Common myeloid progenitor, CD34-positive (primary cell): ENCODE data around the gene MROH7.

Experiments
- CTCF ChIA-PET: fragments of 350-600 bp; sonication (Branson Sonifier 250); formaldehyde crosslinking; loops from one replicate; lab custom pipeline; 2021; ENCODE audit warnings: antibody characterized with exemption; lab: Charles Lee
- POLR2A ChIA-PET: fragments of 350-600 bp; sonication (Branson Sonifier 250); formaldehyde crosslinking; loops from one replicate; lab custom pipeline; 2021; ENCODE audit warnings: antibody characterized with exemption; lab: Charles Lee
- DNase-seq, 3 donors: peaks; one replicate each; pipeline versions ENCODE4 v3.0.0 to v3.0.0-alpha.2; 2013
- H3K27ac ChIP-seq, 2 experiments: 1 replicate in 1 of 2; 2 replicates in 1 of 2; pipeline ENCODE4 v1.7.0; 2013; ENCODE audit warnings: inconsistent platforms in 2 of 2, low read length in 2 of 2, mild to moderate bottlenecking in 2 of 2, low read depth in 1 of 2, moderate library complexity in 1 of 2; ENCODE audit not compliant: severe bottlenecking in 2 of 2, insufficient read depth in 1 of 2, poor library complexity in 1 of 2
- H3K27me3 ChIP-seq, 5 experiments: replicated peaks in 2 of 5; 1 replicate in 3 of 5; 2 replicates in 2 of 5; pipeline versions ENCODE4 v1.6.1 to v1.7.0; 2013; ENCODE audit warnings: low read length in 4 of 5, mild to moderate bottlenecking in 2 of 5, moderate library complexity in 2 of 5, inconsistent platforms in 1 of 5; ENCODE audit not compliant: insufficient read depth in 5 of 5, control insufficient read depth in 4 of 5
- H3K36me3 ChIP-seq, 4 experiments: 1 replicate in 2 of 4; 2 replicates in 2 of 4; pipeline versions ENCODE4 v1.6.1 to v1.7.0; 2013; ENCODE audit warnings: low read length in 3 of 4, control low read depth in 1 of 4, mild to moderate bottlenecking in 1 of 4; ENCODE audit not compliant: control insufficient read depth in 4 of 4, insufficient read depth in 4 of 4
- H3K4me1 ChIP-seq, 4 experiments: 1 replicate in 3 of 4; 2 replicates in 1 of 4; pipeline versions ENCODE4 v1.6.1 to v1.7.1; 2013; ENCODE audit warnings: low read length in 3 of 4, mild to moderate bottlenecking in 3 of 4, control low read depth in 1 of 4, inconsistent platforms in 1 of 4, moderate library complexity in 1 of 4; ENCODE audit not compliant: control insufficient read depth in 4 of 4, insufficient read depth in 4 of 4; ENCODE audit errors: control extremely low read depth in 1 of 4
- H3K4me3 ChIP-seq, 7 experiments: 1 replicate in 4 of 7; 2 replicates in 3 of 7; pipeline versions ENCODE4 v1.5.1 to v1.7.0; 2013; ENCODE audit warnings: mild to moderate bottlenecking in 7 of 7, low read length in 6 of 7, moderate library complexity in 6 of 7, inconsistent platforms in 2 of 7, low read depth in 2 of 7, control low read depth in 1 of 7; ENCODE audit not compliant: insufficient read depth in 4 of 7, control insufficient read depth in 1 of 7; ENCODE audit errors: extremely low read depth in 1 of 7
- H3K9me3 ChIP-seq, 5 experiments: 1 replicate in 4 of 5; 2 replicates in 1 of 5; pipeline versions ENCODE4 v1.6.1 to v1.7.1; 2013; ENCODE audit warnings: low read length in 4 of 5, mild to moderate bottlenecking in 2 of 5, inconsistent platforms in 1 of 5, low read depth in 1 of 5, moderate library complexity in 1 of 5; ENCODE audit not compliant: control insufficient read depth in 4 of 5, insufficient read depth in 2 of 5; ENCODE audit errors: control extremely low read depth in 1 of 5
- WGBS: methylation state at CpG from one replicate; pipeline ENCODE4 v1.1.5; 2013; ENCODE audit not compliant: insufficient coverage; 5-methylcytosine and 5-hydroxymethylcytosine counted together

MROH7 gene

GRCh38 chr1:54604572-54605370 is 36.8 kb upstream of the MROH7 start:
- 36% methylated on average over 8 of the region's 13 CpGs for WGBS
- peaks cover 0 to 39% (median 27%) of the 10 kb centered on the region in 4 experiments for H3K4me1 ChIP-seq
- peak overlapping the region in 1 of 7 experiments; percentile 40 for H3K4me3 ChIP-seq
- ChIA-PET CTCF (interaction anchor here (1.8 kb wide), 1 partner anchor 15 kb away, joined by 4 read pairs; no protein-coding TSS in a partner anchor), POLR2A (interaction anchor here (1.6 kb wide), 1 partner anchor 58 kb away, joined by 8 read pairs; the partner anchor contains the start of gene ACOT11)
- no peaks in the 10 kb centered on the region for H3K27me3 ChIP-seq
- H3K36me3 ChIP-seq: peaks cover 2 to 35% (median 16%) of the 10 kb centered on the region in 4 experiments
- no peaks in the 10 kb centered on the region for H3K9me3 ChIP-seq
- peak; percentile 59 to 97 (median 94) for DNase-seq
- H3K27ac ChIP-seq: no peak overlapping the region

GRCh38 chr1:54606096-54606989 is 35.2 kb upstream of the MROH7 start:
- POLR2A ChIA-PET: no interaction called here
- peak in 1 of 3 donors; percentile 5 for DNase-seq
- no peak overlapping the region for H3K27ac ChIP-seq
- WGBS: 92% methylated on average over 5 of the region's 9 CpGs
- peaks cover 0 to 39% (median 27%) of the 10 kb centered on the region in 4 experiments for H3K4me1 ChIP-seq
- peaks cover 2 to 28% (median 13%) of the 10 kb centered on the region in 4 experiments for H3K36me3 ChIP-seq
- no peaks in the 10 kb centered on the region for H3K9me3 ChIP-seq
- CTCF ChIA-PET: interaction anchor here (1.1 kb wide), 1 partner anchor 15 kb away, joined by 4 read pairs; no protein-coding TSS in a partner anchor
- H3K27me3 ChIP-seq: no peaks in the 10 kb centered on the region
- H3K4me3 ChIP-seq: no peak overlapping the region

GRCh38 chr1:54606990-54607325 is 34.6 kb upstream of the MROH7 start:
- Histone ChIP-seq H3K27ac (no peak overlapping the region), H3K36me3 (peaks cover 2 to 27% (median 10%) of the 10 kb centered on the region in 4 experiments), H3K27me3 (no peaks in the 10 kb centered on the region), H3K4me1 (peaks cover 0 to 39% (median 27%) of the 10 kb centered on the region in 4 experiments), H3K4me3 (no peak overlapping the region), H3K9me3 (no peaks in the 10 kb centered on the region)
- ChIA-PET CTCF (interaction anchor here (0.5 to 1.1 kb wide), 2 partner anchors 16 to 69 kb away, joined by 3 to 4 read pairs; no protein-coding TSS in a partner anchor), POLR2A (no interaction called here)
- over 99% methylated on average over 13 of the region's 13 CpGs for WGBS
- no peak for DNase-seq

GRCh38 chr1:54607821-54608565 is 33.6 kb upstream of the MROH7 start:
- Histone ChIP-seq H3K4me1 (peaks cover 0 to 43% (median 27%) of the 10 kb centered on the region in 4 experiments), H3K27ac (no peak overlapping the region), H3K9me3 (no peaks in the 10 kb centered on the region), H3K4me3 (no peak overlapping the region), H3K27me3 (no peaks in the 10 kb centered on the region), H3K36me3 (peaks cover 0 to 27% (median 10%) of the 10 kb centered on the region in 4 experiments)
- WGBS: 97% methylated on average over 15 of the region's 19 CpGs
- ChIA-PET CTCF (no interaction called here), POLR2A (interaction anchor here (0.6 kb wide), 1 partner anchor 50 kb away, joined by 3 read pairs; no protein-coding TSS in a partner anchor)
- DNase-seq: no peak

GRCh38 chr1:54608566-54609230 is 32.9 kb upstream of the MROH7 start:
- Histone ChIP-seq H3K4me3 (no peak overlapping the region), H3K36me3 (peaks cover 0 to 27% (median 10%) of the 10 kb centered on the region in 4 experiments), H3K27ac (no peak overlapping the region), H3K4me1 (peaks cover 0 to 39% (median 23%) of the 10 kb centered on the region in 4 experiments), H3K9me3 (no peaks in the 10 kb centered on the region), H3K27me3 (no peaks in the 10 kb centered on the region)
- 92% methylated on average over 8 of the region's 9 CpGs for WGBS
- POLR2A ChIA-PET: interaction anchor here (0.6 kb wide), 1 partner anchor 51 kb away, joined by 3 read pairs; no protein-coding TSS in a partner anchor
- no peak for DNase-seq
- CTCF ChIA-PET: interaction anchor here (1.3 kb wide), 1 partner anchor 61 kb away, joined by 3 read pairs; no protein-coding TSS in a partner anchor
